ENCODE results near the gene BLID.

BLID gene

GRCh38 chr11:122115524-122116379 is at the start of gene BLID:
BLID (minus strand) TSS chr11:122116215; CDS start chr11:122115922, 293 bp downstream.
- DNase-seq (ENCODE audit: low read depth in 3 of 3), result no peak

GRCh38 chr11:122163053-122163819 is 47.2 kb upstream of the BLID start:
- DNase-seq (ENCODE audit: low read depth in 3 of 3), result no peak

- DNase-seq (ENCODE audit: low read depth in 3 of 3), result no peak
These were observed 46.1 kb upstream of the BLID start for GRCh38 chr11:122162095-122162494.

GRCh38 chr11:122160841-122161590 is 45.0 kb upstream of the BLID start:
- no peak for DNase-seq (ENCODE audit: low read depth in 3 of 3)

- no peak for DNase-seq (ENCODE audit: low read depth in 3 of 3)
These were observed 43.8 kb upstream of the BLID start for GRCh38 chr11:122159861-122160260.

GRCh38 chr11:122159173-122159721 is 43.2 kb upstream of the BLID start:
- DNase-seq (ENCODE audit: low read depth in 3 of 3), result no peak

- DNase-seq (ENCODE audit: low read depth in 3 of 3), result no peak
These were observed 42.2 kb upstream of the BLID start for GRCh38 chr11:122158171-122158570.

GRCh38 chr11:122157653-122158161 is 41.7 kb upstream of the BLID start:
- DNase-seq (ENCODE audit: low read depth in 3 of 3), result no peak

- no peak for DNase-seq (ENCODE audit: low read depth in 3 of 3)
These were observed 40.9 kb upstream of the BLID start for GRCh38 chr11:122156940-122157382.

- DNase-seq (ENCODE audit: low read depth in 3 of 3), result no peak
These were observed 39.9 kb upstream of the BLID start for GRCh38 chr11:122155765-122156527.

- no peak for DNase-seq (ENCODE audit: low read depth in 3 of 3)
These were observed 39.0 kb upstream of the BLID start for GRCh38 chr11:122154994-122155393.

GRCh38 chr11:122154227-122154626 is 38.2 kb upstream of the BLID start:
- no peak for DNase-seq (ENCODE audit: low read depth in 3 of 3)

GRCh38 chr11:122153746-122154145 is 37.7 kb upstream of the BLID start:
- no peak for DNase-seq (ENCODE audit: low read depth in 3 of 3)

GRCh38 chr11:122150216-122151124 is 34.5 kb upstream of the BLID start:
- no peak for DNase-seq (ENCODE audit: low read depth in 3 of 3)

GRCh38 chr11:122149202-122149601 is 33.2 kb upstream of the BLID start:
- DNase-seq (ENCODE audit: low read depth in 3 of 3), result no peak

- no peak for DNase-seq (ENCODE audit: low read depth in 3 of 3)
These were observed 30.5 kb upstream of the BLID start for GRCh38 chr11:122146475-122146874.

- DNase-seq (ENCODE audit: low read depth in 3 of 3), result no peak
These were observed 29.8 kb upstream of the BLID start for GRCh38 chr11:122145715-122146274.

- no peak for DNase-seq (ENCODE audit: low read depth in 3 of 3)
These were observed 28.7 kb upstream of the BLID start for GRCh38 chr11:122144752-122145151.

GRCh38 chr11:122141725-122142124 is 25.7 kb upstream of the BLID start:
- no peak for DNase-seq (ENCODE audit: low read depth in 3 of 3)

Measured in stimulated activated CD4-positive, alpha-beta T cell treated with anti-CD3 and anti-CD28 coated beads, TNF-alpha, amount 100 ng/mL, for 24 hours (primary cell).